ENCODE data around the gene PPP1R1C.

GRCh38 chr2:181937473-181937872 lies 48.2 kb upstream of the PPP1R1C start:
- no peak for TF ChIP-seq CTCF (IDR thresholded peaks at IDR 0.05; ENCODE audit: low read depth, low read length, poor library complexity, severe bottlenecking)
- no peak for TF ChIP-seq EZH2phosphoT487 (IDR thresholded peaks at IDR 0.05; ENCODE audit: borderline replicate concordance, low read length)
